Heart left ventricle (tissue), 16 donors: ENCODE measurements around the gene MYO7B. TPM values are rescaled to one million over a fixed set of nuclear protein-coding genes. Genes with fewer than 3 reads are reported as not detected.
A peak's percentile ranks its signal among the peaks of the same experiment; 100 is the strongest.

Experiments used
- ATAC-seq, 4 donors: fragments of 200-7000 bp; cut with Tn5 transposase; one replicate each; pipeline ENCODE4 v1.9.1; 2020 to 2022; ENCODE audit warnings: moderate library complexity in 4 of 4, mild to moderate bottlenecking in 3 of 4, moderate number of reproducible peaks in 1 of 4
- DNase-seq, 5 donors: peaks; one replicate each; pipeline ENCODE4 v3.0.0-alpha.2; 2020
- H3K27ac ChIP-seq, 12 donors: fragments of 200-600 bp; sonication (generic) in 4 of 12; one replicate each; pipeline versions ENCODE4 v1.5.0 to v1.8.0; 2016 to 2022; ENCODE audit warnings: mild to moderate bottlenecking in 2 of 12
- H3K27me3 ChIP-seq, 9 donors: fragments of 200-600 bp; sonication (generic) in 2 of 9; one replicate each; pipeline versions ENCODE4 v1.5.1 to v1.8.0; 2016 to 2022; ENCODE audit warnings: mild to moderate bottlenecking in 3 of 9
- H3K36me3 ChIP-seq, 9 donors: fragments of 200-600 bp; sonication (generic) in 2 of 9; one replicate each; pipeline versions ENCODE4 v1.5.0 to v1.8.0; 2018 to 2022; ENCODE audit warnings: mild to moderate bottlenecking in 2 of 9
- H3K4me1 ChIP-seq, 12 donors: fragments of 200-600 bp; sonication (generic) in 4 of 12; one replicate each; pipeline versions ENCODE4 v1.5.0 to v1.8.0; 2016 to 2022; ENCODE audit warnings: mild to moderate bottlenecking in 3 of 12
- H3K4me3 ChIP-seq, 12 donors: fragments of 200-600 bp; sonication (generic) in 4 of 12; one replicate each; pipeline versions ENCODE4 v1.5.0 to v1.8.0; 2017 to 2022; ENCODE audit warnings: mild to moderate bottlenecking in 9 of 12, moderate library complexity in 4 of 12
- H3K9me3 ChIP-seq, 12 donors: fragments of 200-600 bp; sonication (generic) in 4 of 12; one replicate each; pipeline versions ENCODE4 v1.5.0 to v1.8.0; 2016 to 2022; ENCODE audit warnings: mild to moderate bottlenecking in 1 of 12
- POLR2A ChIP-seq, 2 donors: fragments of 450-650 bp; IDR thresholded peaks; one replicate each; pipeline ENCODE4 v1.6.1; 2017; ENCODE audit warnings: antibody characterized with exemption in 2 of 2, mild to moderate bottlenecking in 2 of 2, moderate library complexity in 2 of 2
- WGBS, 4 donors: extraction: QIAGEN DNeasy Blood & Tissue Kit in 2 of 4; methylation state at CpG; one replicate each; pipeline versions ENCODE4 v1.1.5 to v1.1.7; 2013 to 2018; 5-methylcytosine and 5-hydroxymethylcytosine counted together
- intact Hi-C, 10 donors: fragments of 100-400 bp; cut with DNase I; formaldehyde crosslinking; loops; one replicate each; pipeline versions ENCODE4 v1.11.1 to v1.14.2; 2022
- polyA plus RNA-seq, 2 donors: library from polyadenylated mRNA; stranded (reverse); fragments of 200-250 nt; gene quantifications; one replicate each; pipeline ENCODE4 v1.2.3, GENCODE V29; 2013
- total RNA-seq, 9 donors: library from RNA; depleted of rRNA in 2 of 9; stranded (reverse); fragments of >200 nt in 2 of 9; fragmentation: NEBNext Ultra II Directional in 3 of 9; extraction: Animal tissue kit (Norgen Biotek cat#: 25700) in 3 of 9; gene quantifications; one replicate each; pipeline versions ENCODE4 v1.1.0 to v1.2.4, GENCODE V29; 2016 to 2023
- TF ChIP-seq, protein P1 (sequence below), 12 donors: fragments of 200-600 bp; sonication (generic) in 4 of 12; IDR thresholded peaks; one replicate each; pipeline versions ENCODE4 v1.5.0 to v1.8.0; 2018 to 2022; ENCODE audit warnings: antibody characterized with exemption in 12 of 12, mild to moderate bottlenecking in 5 of 12
- donor health status: ischemic (EF 13 %, LVEDD 7.1; RV severe dilation, severe dysfunction).
- donor health status: healthy with polysubstance abuse.
- donor health status: DM: no; HTN: yes; CAD: no.
- donor health status: DM: no; HTN: no; CAD: no.
- donor health status: ischemic (EF 25% LVEDD 6.9; RV normal size, moderate dysfunction).
- donor health status: ischemic (EF 25% LVEDD 5.7; RV mildly dilated, moderate dysfunction).
- donor health status: healthy.
- donor health status: DM: yes; HTN: yes; CAD: no.
- donor health status: ischemic (EF 35%, LVEDD 5.7; RV mildly dilated, moderate dysfunction).
- donor health status: nonischemic (EF 11% LVEDD 7.7; RV severe dilation, severe dysfunction).
- donor health status: DM: yes; HTN: yes; CAD: no.
- donor health status: PGD.
- donor health status: ischemic (EF 29% LVEDD 5.4; RV normal size, mild dysfunction).
- donor health status: nonischemic (EF 23%, LVEDD 6.1; RV moderate dilation, normal function).

Gene MYO7B
- total and polyA plus RNA-seq, 11 donors, result 0.20 to 2.1 (median 0.90) TPM

DNA sequence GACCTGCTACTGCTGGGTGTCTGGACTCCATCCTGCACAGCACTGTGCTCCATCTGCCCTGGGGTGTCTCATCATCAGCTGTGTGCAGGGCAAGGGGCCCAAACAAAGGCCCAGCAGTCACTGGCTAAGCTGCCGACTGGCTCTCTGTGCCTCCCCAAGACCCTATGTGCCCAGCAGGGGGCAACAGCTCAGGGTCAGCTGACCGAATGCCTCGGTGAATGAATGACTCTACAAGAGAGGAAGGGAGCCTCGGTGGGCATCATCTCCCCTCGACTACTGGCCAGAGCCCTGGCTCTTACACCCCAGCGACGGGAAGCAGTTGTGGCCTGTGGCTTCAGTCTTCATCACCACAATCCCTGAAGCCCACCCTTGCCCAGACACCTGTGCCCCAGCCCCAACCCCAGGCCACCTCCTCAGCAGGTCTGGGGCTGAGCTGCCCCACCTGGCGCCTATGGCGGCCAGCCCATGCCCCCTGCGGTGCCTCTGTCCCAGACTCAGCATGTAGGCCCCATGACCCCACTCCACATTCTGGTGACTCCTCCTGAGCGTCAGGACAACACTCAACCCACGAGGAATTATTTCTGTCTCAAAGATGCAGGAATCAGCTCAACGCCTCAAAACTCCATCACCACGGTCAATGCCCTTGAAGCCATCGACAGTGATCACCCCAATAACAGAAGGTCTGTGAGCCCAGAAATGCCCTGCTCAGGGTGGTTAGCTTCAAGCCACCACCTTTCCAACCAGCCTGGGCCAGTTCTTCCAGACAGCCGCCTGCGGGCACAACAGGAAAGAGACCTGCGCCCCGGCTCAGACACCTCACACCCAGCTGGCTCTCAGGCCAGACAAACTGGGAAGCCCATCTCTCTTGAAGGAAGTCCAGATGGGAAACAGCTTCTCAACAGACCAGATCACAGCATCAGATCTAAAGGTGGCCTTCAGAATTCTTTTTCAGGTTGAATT lies 108.9 kb downstream of the MYO7B start:
- no peaks in the 10 kb centered on the region for H3K27me3 ChIP-seq
- TF ChIP-seq, protein P1, sequence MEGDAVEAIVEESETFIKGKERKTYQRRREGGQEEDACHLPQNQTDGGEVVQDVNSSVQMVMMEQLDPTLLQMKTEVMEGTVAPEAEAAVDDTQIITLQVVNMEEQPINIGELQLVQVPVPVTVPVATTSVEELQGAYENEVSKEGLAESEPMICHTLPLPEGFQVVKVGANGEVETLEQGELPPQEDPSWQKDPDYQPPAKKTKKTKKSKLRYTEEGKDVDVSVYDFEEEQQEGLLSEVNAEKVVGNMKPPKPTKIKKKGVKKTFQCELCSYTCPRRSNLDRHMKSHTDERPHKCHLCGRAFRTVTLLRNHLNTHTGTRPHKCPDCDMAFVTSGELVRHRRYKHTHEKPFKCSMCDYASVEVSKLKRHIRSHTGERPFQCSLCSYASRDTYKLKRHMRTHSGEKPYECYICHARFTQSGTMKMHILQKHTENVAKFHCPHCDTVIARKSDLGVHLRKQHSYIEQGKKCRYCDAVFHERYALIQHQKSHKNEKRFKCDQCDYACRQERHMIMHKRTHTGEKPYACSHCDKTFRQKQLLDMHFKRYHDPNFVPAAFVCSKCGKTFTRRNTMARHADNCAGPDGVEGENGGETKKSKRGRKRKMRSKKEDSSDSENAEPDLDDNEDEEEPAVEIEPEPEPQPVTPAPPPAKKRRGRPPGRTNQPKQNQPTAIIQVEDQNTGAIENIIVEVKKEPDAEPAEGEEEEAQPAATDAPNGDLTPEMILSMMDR (IDR thresholded peaks at IDR 0.05), result peak in 5 of 12 donors; percentile 12 to 23 (median 15)
- TF ChIP-seq POLR2A (IDR thresholded peaks at IDR 0.05), result no peak
- H3K27ac ChIP-seq, result peak overlapping the region in 10 of 12 donors; percentile 29 to 92 (median 73)
- intact Hi-C loops, result loop anchor here in 5 of 10 donors (5.0 to 10.0 kb wide), 4 partner anchors 38 to 53 kb away; no protein-coding TSS in a partner anchor
- H3K36me3 ChIP-seq, result peaks cover 0 to 52% (median 22%) of the 10 kb centered on the region in 9 donors
- peaks cover 10 to 82% (median 63%) of the 10 kb centered on the region in 12 donors for H3K4me1 ChIP-seq
- no peaks in the 10 kb centered on the region for H3K9me3 ChIP-seq
- ATAC-seq (no peak), DNase-seq (peak in 2 of 5 donors; percentile 12 to 41)
- H3K4me3 ChIP-seq, result no peak overlapping the region
- WGBS, 4 donors, result 73 to 87% (median 84%) methylated on average over 14 to 19 of the region's 19 CpGs

DNA sequence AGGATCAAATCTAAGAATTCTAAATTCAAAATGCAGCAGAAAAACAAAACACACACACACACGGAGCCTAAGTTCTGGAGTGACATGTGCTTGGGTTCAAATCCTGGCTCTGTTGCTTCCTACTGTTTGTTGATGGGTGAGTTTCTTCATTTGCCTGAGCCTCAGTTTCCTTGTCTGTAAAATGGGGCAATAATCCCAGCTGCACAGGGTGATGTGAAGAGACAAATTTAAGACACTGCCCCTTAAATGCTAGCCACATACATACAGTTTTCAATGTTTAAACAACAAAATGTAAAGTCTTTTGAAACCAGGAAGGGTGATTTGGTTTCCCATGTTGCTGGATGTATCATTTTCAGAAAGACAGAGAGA lies 109.5 kb downstream of the MYO7B start:
- Histone ChIP-seq H3K36me3 (peaks cover 0 to 46% (median 22%) of the 10 kb centered on the region in 9 donors), H3K4me1 (peaks cover 13 to 85% (median 67%) of the 10 kb centered on the region in 12 donors), H3K9me3 (no peaks in the 10 kb centered on the region), H3K27me3 (no peaks in the 10 kb centered on the region), H3K27ac (peak overlapping the region in 6 of 12 donors; percentile 23 to 92 (median 65)), H3K4me3 (no peak overlapping the region)
- intact Hi-C loops, result loop anchor here in 5 of 10 donors (5.0 to 10.0 kb wide), 4 partner anchors 37 to 53 kb away; no protein-coding TSS in a partner anchor
- WGBS, 4 donors, result 71 to 90% (median 85%) methylated on average over 1 of the region's 1 CpG
- TF ChIP-seq POLR2A (IDR thresholded peaks at IDR 0.05), result no peak
- TF ChIP-seq, protein P1 (IDR thresholded peaks at IDR 0.05), result no peak
- ATAC-seq (no peak), DNase-seq (no peak)

DNA sequence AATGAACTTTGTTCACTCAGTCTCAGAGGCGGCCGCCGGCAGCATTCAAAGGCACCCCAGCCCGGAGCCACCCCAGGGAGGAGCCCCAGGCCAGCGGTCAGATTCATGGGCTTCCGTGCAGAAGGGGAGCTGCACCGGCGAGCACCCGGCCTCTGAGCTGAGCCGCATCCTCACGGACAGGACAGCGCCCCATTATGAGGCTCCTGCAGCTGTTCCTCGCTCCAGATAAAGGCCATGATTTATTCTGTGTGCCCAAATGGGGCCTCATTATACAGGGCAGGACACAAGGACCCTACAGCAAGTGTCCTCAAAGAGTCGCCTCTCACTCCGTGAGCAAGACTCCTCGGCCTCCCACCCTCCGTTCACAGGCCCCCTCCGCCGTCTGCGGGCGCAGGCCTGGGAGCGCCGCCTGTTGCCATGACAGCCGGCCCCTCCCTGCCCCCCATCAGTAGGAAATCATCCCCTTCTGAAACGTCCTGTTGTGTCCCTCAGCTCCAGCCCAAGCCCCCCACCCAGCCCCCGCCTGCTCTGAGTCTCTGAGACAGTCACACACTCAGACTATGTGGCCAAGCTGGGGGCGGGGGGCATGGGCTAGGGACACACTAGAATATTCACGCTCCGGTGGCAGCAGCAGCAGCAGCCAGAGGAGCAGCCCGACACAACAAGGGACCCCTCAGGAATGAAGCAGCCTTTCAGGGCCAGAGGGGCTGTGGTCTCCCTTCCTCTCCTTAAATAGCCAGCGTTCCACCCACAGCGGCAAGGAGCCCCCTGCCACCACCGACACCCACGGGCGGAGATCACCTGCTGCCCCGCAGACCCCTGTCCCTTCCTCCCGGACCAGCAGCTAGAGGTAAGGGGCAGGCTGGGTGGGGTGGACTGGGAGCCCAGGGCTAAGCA lies 110.2 kb downstream of the MYO7B start, which contains the start of gene GPR17:
Gene GPR17, plus strand, starts transcription at position 759 of the 897 bp plus-strand sequence. CDS start 4,583 bp downstream, outside the sequence.
- intact Hi-C loops, result loop anchor here in 5 of 10 donors (5.0 to 10.0 kb wide), 4 partner anchors 37 to 53 kb away; no protein-coding TSS in a partner anchor

More for the DNA sequence above, 110.2 kb downstream of the MYO7B start, which contains the start of gene GPR17:
- Histone ChIP-seq H3K27me3 (no peaks in the 10 kb centered on the region), H3K4me3 (no peak within 1 kb of the TSS), H3K36me3 (peaks cover 0 to 40% (median 19%) of the 10 kb centered on the region in 9 donors), H3K4me1 (peaks cover 13 to 91% (median 68%) of the 10 kb centered on the region in 12 donors), H3K9me3 (no peaks in the 10 kb centered on the region), H3K27ac (peak within 1 kb of the TSS; percentile 1 to 92 (median 72))
- 81 to 90% (median 87%) methylated on average over 29 to 37 of the region's 37 CpGs for WGBS, 4 donors
- TF ChIP-seq, protein P1 (IDR thresholded peaks at IDR 0.05), result no peak
- TF ChIP-seq POLR2A (IDR thresholded peaks at IDR 0.05), result no peak
- DNase-seq (peak in 3 of 5 donors; percentile 26 to 58 (median 26)), ATAC-seq (no peak)
